ENCODE results near the gene FRMD4B. TPM values are rescaled to one million over a fixed set of nuclear protein-coding genes. Genes with fewer than 3 reads are reported as not detected.

The FRMD4B gene
- total and polyA plus RNA-seq, 7 donors: 8.2 to 21.5 (median 13.2) TPM

GRCh38 chr3:69180869-69181591 is 204.9 kb downstream of the FRMD4B start:
- intact Hi-C loops (cut with DNase I): no loop called here
- Histone ChIP-seq H3K27ac (no peak overlapping the region), H3K4me1 (no peaks in the 10 kb centered on the region), H3K9me3 (no peaks in the 10 kb centered on the region), H3K36me3 (peaks cover 0 to 5% (median 0%) of the 10 kb centered on the region in 4 donors), H3K4me3 (no peak overlapping the region), H3K27me3 (no peaks in the 10 kb centered on the region)
- DNase-seq: no peak
- TF ChIP-seq EP300 (IDR thresholded peaks at IDR 0.05) (no peak), POLR2AphosphoS5 (IDR thresholded peaks at IDR 0.05) (no peak)
- 54 to 85% methylated on average over 23 of the region's 23 CpGs for WGBS, 2 donors

- Histone ChIP-seq H3K4me3 (no peak overlapping the region), H3K36me3 (peaks cover 0 to 5% (median 0%) of the 10 kb centered on the region in 4 donors), H3K27ac (no peak overlapping the region), H3K9me3 (no peaks in the 10 kb centered on the region), H3K4me1 (no peaks in the 10 kb centered on the region), H3K27me3 (no peaks in the 10 kb centered on the region)
- intact Hi-C loops (cut with DNase I): no loop called here
- DNase-seq: no peak
- WGBS, 2 donors: 41 to 76% methylated on average over 4 of the region's 4 CpGs
- no peak for TF ChIP-seq POLR2A (IDR thresholded peaks at IDR 0.05)
- TF ChIP-seq EP300 (IDR thresholded peaks at IDR 0.05): no peak
- TF ChIP-seq CTCF (IDR thresholded peaks at IDR 0.05): no peak
- no peak for TF ChIP-seq POLR2AphosphoS5 (IDR thresholded peaks at IDR 0.05)
Measured at GRCh38 chr3:69179740-69180372, 206.0 kb downstream of the FRMD4B start.

- TF ChIP-seq POLR2AphosphoS5 (IDR thresholded peaks at IDR 0.05) (no peak), EP300 (IDR thresholded peaks at IDR 0.05) (no peak), CTCF (IDR thresholded peaks at IDR 0.05) (no peak), POLR2A (IDR thresholded peaks at IDR 0.05) (no peak)
- DNase-seq: no peak
- no peak overlapping the region for H3K4me3 ChIP-seq
- intact Hi-C loops (cut with DNase I): no loop called here
- no peaks in the 10 kb centered on the region for H3K4me1 ChIP-seq
- H3K9me3 ChIP-seq: no peaks in the 10 kb centered on the region
- peaks cover 0 to 5% (median 0%) of the 10 kb centered on the region in 4 donors for H3K36me3 ChIP-seq
- H3K27ac ChIP-seq: no peak overlapping the region
- 19 to 64% methylated on average over 5 of the region's 5 CpGs for WGBS, 2 donors
- H3K27me3 ChIP-seq: no peaks in the 10 kb centered on the region
Measured at GRCh38 chr3:69178838-69179739, 206.8 kb downstream of the FRMD4B start.

GRCh38 chr3:69178082-69178481 is 207.8 kb downstream of the FRMD4B start:
- peaks cover 0 to 5% (median 0%) of the 10 kb centered on the region in 4 donors for H3K36me3 ChIP-seq

More at GRCh38 chr3:69178082-69178481, 207.8 kb downstream of the FRMD4B start:
- TF ChIP-seq EP300 (IDR thresholded peaks at IDR 0.05) (no peak), POLR2A (IDR thresholded peaks at IDR 0.05) (no peak), POLR2AphosphoS5 (IDR thresholded peaks at IDR 0.05) (no peak), CTCF (IDR thresholded peaks at IDR 0.05) (no peak)
- no peak overlapping the region for H3K4me3 ChIP-seq
- H3K4me1 ChIP-seq: no peaks in the 10 kb centered on the region
- H3K27me3 ChIP-seq: no peaks in the 10 kb centered on the region
- intact Hi-C loops (cut with DNase I): no loop called here
- H3K9me3 ChIP-seq: no peaks in the 10 kb centered on the region
- WGBS, 2 donors: 80 to 84% methylated on average over 4 of the region's 4 CpGs
- no peak overlapping the region for H3K27ac ChIP-seq
- DNase-seq: no peak
